Type B pancreatic cell (in vitro differentiated cells): ENCODE data around the gene SP4. TPM values are rescaled to one million over a fixed set of nuclear protein-coding genes. Genes with fewer than 3 reads are reported as not detected.

ENCODE experiments used
- DNase-seq: peaks from one replicate; pipeline ENCODE4 v3.0.0; 2021; ENCODE audit warnings: mixed read lengths; ENCODE audit not compliant: unreplicated experiment; ENCODE audit errors: extremely low spot score
- H3K27ac Mint-ChIP-seq: 2 replicates; pipeline ENCODE4 v1.8.0; 2021; ENCODE audit warnings: mild to moderate bottlenecking, mixed read lengths
- H3K27me3 Mint-ChIP-seq: 2 replicates; pipeline ENCODE4 v1.8.0; 2021; ENCODE audit warnings: mixed read lengths
- H3K36me3 Mint-ChIP-seq: 2 replicates; pipeline ENCODE4 v1.8.0; 2021; ENCODE audit warnings: mixed read lengths
- H3K4me1 Mint-ChIP-seq: one replicate; pipeline ENCODE4 v1.8.0; 2021; ENCODE audit warnings: mixed read lengths; ENCODE audit not compliant: unreplicated experiment
- H3K4me3 Mint-ChIP-seq: 2 replicates; pipeline ENCODE4 v1.8.0; 2021; ENCODE audit warnings: mild to moderate bottlenecking, mixed read lengths
- H3K9me3 Mint-ChIP-seq: 2 replicates; pipeline ENCODE4 v1.8.0; 2021; ENCODE audit warnings: mixed read lengths
- CTCF ChIP-seq: fragments of 200-600 bp; sonication (generic); conservative IDR thresholded peaks from 2 replicates; pipeline ENCODE4 v1.5.0; 2021; ENCODE audit warnings: antibody characterized with exemption, mild to moderate bottlenecking
- total RNA-seq: library from RNA; stranded (reverse); gene quantifications from 2 replicates; pipeline ENCODE4 v1.2.1, GENCODE V29; 2021; ENCODE audit warnings: low replicate concordance

SP4 gene
- total RNA-seq, 1 donor from 2014 or later: 12.4 TPM

- no peak for TF ChIP-seq CTCF
- Mint-ChIP-seq H3K9me3 (no peaks in the 10 kb centered on the region), H3K36me3 (no peaks in the 10 kb centered on the region), H3K4me3 (peak overlapping the region; percentile 96), H3K27me3 (peaks cover 4% of the 10 kb centered on the region), H3K27ac (peak overlapping the region; percentile 99), H3K4me1 (peaks cover 32% of the 10 kb centered on the region)
- no peak for DNase-seq
Measured at GRCh38 chr7:21429021-21429420, 1.1 kb downstream of the SP4 start.

DNA sequence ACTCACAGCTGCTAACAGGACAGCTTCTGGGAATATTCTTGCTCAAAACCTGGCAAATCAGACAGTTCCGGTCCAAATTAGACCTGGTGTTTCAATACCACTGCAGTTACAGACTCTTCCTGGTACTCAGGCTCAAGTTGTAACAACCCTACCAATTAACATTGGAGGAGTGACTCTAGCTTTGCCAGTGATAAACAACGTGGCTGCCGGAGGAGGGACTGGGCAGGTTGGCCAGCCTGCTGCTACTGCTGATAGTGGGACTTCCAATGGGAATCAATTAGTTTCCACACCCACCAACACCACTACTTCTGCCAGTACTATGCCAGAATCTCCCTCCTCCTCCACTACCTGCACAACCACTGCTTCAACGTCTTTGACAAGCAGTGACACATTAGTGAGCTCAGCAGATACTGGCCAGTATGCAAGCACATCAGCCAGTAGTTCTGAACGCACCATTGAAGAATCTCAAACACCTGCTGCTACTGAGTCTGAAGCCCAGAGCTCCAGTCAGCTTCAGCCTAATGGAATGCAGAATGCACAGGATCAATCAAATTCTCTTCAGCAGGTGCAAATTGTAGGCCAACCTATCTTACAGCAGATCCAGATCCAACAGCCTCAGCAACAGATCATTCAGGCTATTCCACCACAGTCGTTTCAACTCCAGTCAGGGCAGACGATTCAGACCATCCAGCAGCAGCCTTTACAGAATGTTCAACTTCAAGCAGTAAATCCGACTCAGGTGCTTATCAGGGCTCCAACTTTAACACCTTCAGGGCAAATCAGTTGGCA, 2.1 kb downstream of the SP4 start:
- Mint-ChIP-seq H3K36me3 (no peaks in the 10 kb centered on the region), H3K27ac (no peak overlapping the region), H3K4me1 (peaks cover 32% of the 10 kb centered on the region), H3K4me3 (peak overlapping the region; percentile 96), H3K27me3 (no peaks in the 10 kb centered on the region), H3K9me3 (no peaks in the 10 kb centered on the region)
- no peak for TF ChIP-seq CTCF
- DNase-seq: no peak

- TF ChIP-seq CTCF: no peak
- H3K4me3 Mint-ChIP-seq: peak overlapping the region; percentile 61
- no peak for DNase-seq
- H3K27me3 Mint-ChIP-seq: no peaks in the 10 kb centered on the region
- no peaks in the 10 kb centered on the region for H3K36me3 Mint-ChIP-seq
- H3K4me1 Mint-ChIP-seq: peaks cover 32% of the 10 kb centered on the region
- no peaks in the 10 kb centered on the region for H3K9me3 Mint-ChIP-seq
- no peak overlapping the region for H3K27ac Mint-ChIP-seq
Measured at GRCh38 chr7:21430575-21430954, 2.7 kb downstream of the SP4 start.

- peaks cover 27% of the 10 kb centered on the region for H3K36me3 Mint-ChIP-seq
- no peak for TF ChIP-seq CTCF
- H3K27ac Mint-ChIP-seq: no peak overlapping the region
- DNase-seq: no peak
- H3K4me1 Mint-ChIP-seq: no peaks in the 10 kb centered on the region
- H3K4me3 Mint-ChIP-seq: no peak overlapping the region
- H3K27me3 Mint-ChIP-seq: no peaks in the 10 kb centered on the region
- H3K9me3 Mint-ChIP-seq: no peaks in the 10 kb centered on the region
Measured at GRCh38 chr7:21443149-21443841, 15.4 kb downstream of the SP4 start.

DNA sequence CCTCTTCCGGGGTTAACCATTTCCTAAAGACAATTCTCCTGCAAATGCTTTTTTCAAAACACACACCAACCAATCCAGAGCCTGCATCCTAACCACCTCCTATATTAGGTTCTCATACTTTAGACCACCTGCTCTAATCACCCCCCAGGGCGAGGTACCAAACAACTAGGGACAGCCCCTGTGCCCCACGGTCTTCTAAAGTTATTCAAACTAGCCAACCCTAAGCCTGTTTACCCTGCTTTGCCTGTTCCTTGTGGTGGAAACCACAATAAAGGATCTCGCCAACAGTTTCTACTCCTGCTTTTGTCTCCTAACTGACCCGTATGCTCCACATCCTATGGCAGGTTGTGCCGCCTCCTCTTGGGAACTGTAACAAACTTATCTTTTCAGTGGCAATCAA, 21.1 kb downstream of the SP4 start:
- Mint-ChIP-seq H3K27ac (no peak overlapping the region), H3K4me3 (no peak overlapping the region), H3K4me1 (no peaks in the 10 kb centered on the region), H3K9me3 (peaks cover 6% of the 10 kb centered on the region), H3K36me3 (peaks cover 28% of the 10 kb centered on the region), H3K27me3 (no peaks in the 10 kb centered on the region)
- no peak for TF ChIP-seq CTCF
- no peak for DNase-seq
